Tibial artery (tissue), 4 donors: ENCODE results near the gene C10orf90.

Experiments used
- DNase-seq, 2 donors: peaks; one replicate each; pipeline ENCODE4 v3.0.0-alpha.2; 2019
- H3K27ac ChIP-seq, 2 donors: fragments of 200-600 bp; sonication (generic) in 1 of 2; 1 replicate in 1 of 2; 2 replicates in 1 of 2; pipeline ENCODE4 v1.5.1; 2018 to 2019; ENCODE audit warnings: mild to moderate bottlenecking in 1 of 2
- H3K27me3 ChIP-seq, 2 donors: fragments of 200-600 bp; sonication (generic) in 1 of 2; one replicate each; pipeline versions ENCODE4 v1.5.1 to v1.6.0; 2016 to 2019
- H3K36me3 ChIP-seq, 3 donors: fragments of 200-600 bp; sonication (generic) in 2 of 3; one replicate each; pipeline ENCODE4 v1.5.1; 2016 to 2019; ENCODE audit warnings: mild to moderate bottlenecking in 2 of 3
- H3K4me1 ChIP-seq, 4 donors: fragments of 200-600 bp; sonication (generic) in 2 of 4; 1 replicate in 3 of 4; 2 replicates in 1 of 4; pipeline ENCODE4 v1.5.1; 2016 to 2019
- H3K4me3 ChIP-seq, 2 donors: fragments of 200-600 bp; sonication (generic) in 1 of 2; 1 replicate in 1 of 2; 2 replicates in 1 of 2; pipeline ENCODE4 v1.5.1; 2018 to 2019; ENCODE audit warnings: mild to moderate bottlenecking in 2 of 2
- H3K9me3 ChIP-seq, 3 donors: fragments of 200-600 bp; sonication (generic) in 1 of 3; one replicate each; pipeline ENCODE4 v1.5.1; 2016 to 2019
- intact Hi-C: fragments of 100-400 bp; cut with DNase I; formaldehyde crosslinking; loops from one replicate; pipeline ENCODE4 v1.15.0; 2023; ENCODE audit warnings: low total_unique reads
- TF ChIP-seq, protein P1 (sequence below), 2 experiments: fragments of 200-600 bp in 1 of 2; fragments of 450-650 bp in 1 of 2; IDR thresholded peaks; one replicate each; pipeline ENCODE4 v1.5.1; 2017 to 2019; ENCODE audit warnings: antibody characterized with exemption in 2 of 2, mild to moderate bottlenecking in 1 of 2, moderate library complexity in 1 of 2

The C10orf90 gene

DNA sequence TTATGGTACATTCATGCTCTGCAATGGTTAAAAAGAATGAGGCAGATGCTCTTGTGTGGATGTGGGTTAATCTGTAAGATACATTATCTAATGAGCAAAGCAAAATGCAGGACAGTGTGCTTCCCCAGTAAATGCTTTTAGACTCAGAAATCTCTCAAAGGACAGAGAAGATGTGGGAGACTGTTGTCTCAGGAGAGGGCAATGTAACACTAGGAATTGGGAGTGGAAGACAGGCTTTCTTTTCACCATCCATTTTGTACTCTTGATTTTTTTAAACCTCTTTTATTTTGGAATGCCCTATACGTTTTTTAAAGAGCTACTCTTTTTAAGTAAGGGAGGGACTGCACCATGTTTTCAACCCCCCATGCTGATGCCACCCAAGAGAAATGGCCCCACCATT, 204.7 kb downstream of the C10orf90 start:
- Histone ChIP-seq H3K27ac (no peak overlapping the region), H3K9me3 (no peaks in the 10 kb centered on the region), H3K4me1 (no peaks in the 10 kb centered on the region), H3K27me3 (no peaks in the 10 kb centered on the region), H3K4me3 (no peak overlapping the region), H3K36me3 (no peaks in the 10 kb centered on the region)
- intact Hi-C loops = no loop called here
- no peak for DNase-seq
- TF ChIP-seq, protein P1, sequence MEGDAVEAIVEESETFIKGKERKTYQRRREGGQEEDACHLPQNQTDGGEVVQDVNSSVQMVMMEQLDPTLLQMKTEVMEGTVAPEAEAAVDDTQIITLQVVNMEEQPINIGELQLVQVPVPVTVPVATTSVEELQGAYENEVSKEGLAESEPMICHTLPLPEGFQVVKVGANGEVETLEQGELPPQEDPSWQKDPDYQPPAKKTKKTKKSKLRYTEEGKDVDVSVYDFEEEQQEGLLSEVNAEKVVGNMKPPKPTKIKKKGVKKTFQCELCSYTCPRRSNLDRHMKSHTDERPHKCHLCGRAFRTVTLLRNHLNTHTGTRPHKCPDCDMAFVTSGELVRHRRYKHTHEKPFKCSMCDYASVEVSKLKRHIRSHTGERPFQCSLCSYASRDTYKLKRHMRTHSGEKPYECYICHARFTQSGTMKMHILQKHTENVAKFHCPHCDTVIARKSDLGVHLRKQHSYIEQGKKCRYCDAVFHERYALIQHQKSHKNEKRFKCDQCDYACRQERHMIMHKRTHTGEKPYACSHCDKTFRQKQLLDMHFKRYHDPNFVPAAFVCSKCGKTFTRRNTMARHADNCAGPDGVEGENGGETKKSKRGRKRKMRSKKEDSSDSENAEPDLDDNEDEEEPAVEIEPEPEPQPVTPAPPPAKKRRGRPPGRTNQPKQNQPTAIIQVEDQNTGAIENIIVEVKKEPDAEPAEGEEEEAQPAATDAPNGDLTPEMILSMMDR (IDR thresholded peaks at IDR 0.05) = no peak

DNA sequence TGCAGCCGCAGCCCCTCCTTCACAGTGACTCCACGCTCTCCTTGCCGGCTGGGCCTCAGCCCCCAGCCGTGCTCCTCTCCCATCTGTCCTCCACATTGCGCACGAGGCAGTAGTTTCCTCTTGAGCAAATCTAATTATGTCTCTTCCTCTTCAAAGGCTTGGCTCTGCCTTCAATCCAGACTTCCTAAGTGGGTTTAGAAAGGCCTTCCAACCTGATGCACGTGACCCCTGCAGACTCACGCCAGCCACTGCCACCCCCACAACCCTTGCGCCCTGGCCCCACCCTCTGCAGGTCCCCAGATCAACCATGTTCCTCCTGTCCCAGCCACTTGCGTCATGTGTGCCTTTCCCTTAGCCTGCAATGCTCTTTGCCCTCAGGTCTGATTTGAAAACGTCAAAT, 207.2 kb downstream of the C10orf90 start:
- intact Hi-C loops = no loop called here
- TF ChIP-seq, protein P1 (IDR thresholded peaks at IDR 0.05) = no peak
- no peak for DNase-seq
- Histone ChIP-seq H3K36me3 (no peaks in the 10 kb centered on the region), H3K27ac (no peak overlapping the region), H3K27me3 (no peaks in the 10 kb centered on the region), H3K4me3 (no peak overlapping the region), H3K9me3 (no peaks in the 10 kb centered on the region), H3K4me1 (peaks cover 0 to 4% (median 0%) of the 10 kb centered on the region in 4 donors)

DNA sequence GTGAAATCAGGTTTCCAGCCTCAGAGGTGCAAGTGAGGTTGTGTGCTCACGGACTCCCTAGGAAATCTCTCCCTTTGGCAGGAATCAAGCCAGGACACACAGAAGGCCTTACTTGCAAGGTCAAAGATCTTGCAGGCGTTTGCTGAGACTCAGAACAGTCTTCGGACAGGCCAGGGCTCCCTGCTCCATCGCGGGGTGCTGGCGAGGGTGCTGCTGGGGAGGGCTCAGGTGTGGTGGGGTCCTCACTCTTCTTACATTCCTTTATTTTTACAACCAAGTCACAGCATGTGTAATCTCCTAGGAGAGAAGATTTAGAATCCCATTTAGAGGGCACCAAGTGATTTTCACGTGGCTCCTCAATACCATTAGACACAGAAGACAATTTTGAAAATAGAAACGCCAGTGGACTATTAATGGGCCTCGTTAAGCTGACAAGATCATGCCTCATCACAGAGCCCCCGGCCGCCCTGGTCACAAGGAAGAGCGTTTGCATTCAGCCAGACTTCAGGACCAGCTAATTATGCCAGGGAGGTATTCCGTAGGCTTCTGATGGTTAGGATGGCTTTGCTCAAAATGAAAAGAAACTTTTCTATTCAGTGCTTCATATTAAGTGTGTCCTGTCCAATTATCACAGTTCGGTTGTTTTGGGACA, 209.1 kb downstream of the C10orf90 start:
- no peaks in the 10 kb centered on the region for H3K36me3 ChIP-seq
- H3K4me3 ChIP-seq = no peak overlapping the region
- no peak for DNase-seq
- H3K4me1 ChIP-seq = peaks cover 0 to 4% (median 0%) of the 10 kb centered on the region in 4 donors
- intact Hi-C loops = no loop called here
- TF ChIP-seq, protein P1 (IDR thresholded peaks at IDR 0.05) = no peak
- H3K9me3 ChIP-seq = no peaks in the 10 kb centered on the region
- no peak overlapping the region for H3K27ac ChIP-seq
- H3K27me3 ChIP-seq = no peaks in the 10 kb centered on the region

- TF ChIP-seq, protein P1 (IDR thresholded peaks at IDR 0.05) = no peak
- DNase-seq = no peak
Measured at GRCh38 chr10:126459878-126460481, 210.5 kb downstream of the C10orf90 start.

DNA sequence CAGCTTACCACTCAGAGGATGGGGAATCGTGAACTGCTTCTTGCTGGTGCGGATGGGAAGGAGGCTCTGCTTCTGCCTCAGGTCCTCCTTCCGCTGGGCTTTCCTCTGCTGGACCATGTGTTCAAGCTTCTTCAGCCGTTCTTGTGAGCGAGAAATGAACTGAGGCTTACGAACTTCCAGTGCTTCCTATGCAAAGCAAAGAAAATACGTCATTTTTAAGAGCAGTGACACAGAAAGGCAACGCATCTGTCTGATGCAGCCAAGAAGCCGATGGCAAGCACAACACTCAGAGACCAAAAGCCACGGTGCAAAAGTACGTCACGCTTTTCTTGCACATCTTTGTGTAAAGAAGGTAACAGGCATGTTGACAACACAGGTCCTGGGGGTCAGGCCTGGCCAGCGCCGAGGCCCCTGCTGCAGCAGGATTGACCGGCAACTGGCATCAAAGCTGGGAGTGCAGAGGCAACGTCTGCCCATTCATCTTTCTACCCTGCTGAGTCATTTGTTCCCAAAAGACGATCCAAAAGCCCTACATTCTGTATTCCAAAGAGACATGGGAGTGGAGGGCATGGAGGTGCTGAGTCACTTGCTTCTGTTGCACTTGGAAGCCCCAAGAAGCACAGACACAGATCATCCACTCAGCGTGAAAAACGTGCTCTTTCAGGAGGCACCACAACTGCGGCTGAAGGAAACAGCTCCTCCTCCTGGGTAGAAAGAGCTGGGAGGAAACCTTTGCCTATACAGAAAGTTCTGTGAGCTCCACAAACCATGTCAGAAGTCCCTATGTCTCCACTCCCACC, 211.3 kb downstream of the C10orf90 start:
- TF ChIP-seq, protein P1 (IDR thresholded peaks at IDR 0.05) = no peak
- intact Hi-C loops = no loop called here
- no peaks in the 10 kb centered on the region for H3K36me3 ChIP-seq
- peaks cover 0 to 4% (median 0%) of the 10 kb centered on the region in 4 donors for H3K4me1 ChIP-seq
- DNase-seq = no peak
- H3K27me3 ChIP-seq = no peaks in the 10 kb centered on the region
- H3K27ac ChIP-seq = no peak overlapping the region
- H3K4me3 ChIP-seq = no peak overlapping the region
- no peaks in the 10 kb centered on the region for H3K9me3 ChIP-seq

More at GRCh38 chr10:126459878-126460481, 210.5 kb downstream of the C10orf90 start:
- Histone ChIP-seq H3K27ac (no peak overlapping the region), H3K4me3 (no peak overlapping the region), H3K36me3 (no peaks in the 10 kb centered on the region), H3K9me3 (no peaks in the 10 kb centered on the region), H3K4me1 (peaks cover 0 to 4% (median 0%) of the 10 kb centered on the region in 4 donors), H3K27me3 (no peaks in the 10 kb centered on the region)
- intact Hi-C loops = no loop called here
